ENCODE measurements around the gene IPP.

GRCh38 chr1:45678489-45678888, 72.0 kb downstream of the IPP start:
- TF ChIP-seq TAF1 (IDR thresholded peaks at IDR 0.05; ENCODE audit: borderline replicate concordance, insufficient read depth, low read length): no peak
- no peak for TF ChIP-seq SIN3A (IDR thresholded peaks at IDR 0.05; ENCODE audit: borderline replicate concordance, insufficient read depth, low read length)
- TF ChIP-seq REST (IDR thresholded peaks at IDR 0.05; ENCODE audit: insufficient read depth in 1 of 2, low read depth in 2 of 2, low read length in 2 of 2): no peak
- no peak for TF ChIP-seq POLR2AphosphoS5 (IDR thresholded peaks at IDR 0.05; ENCODE audit: low read depth, low read length)
